HEK293 (cell line): ENCODE measurements around the gene KCNQ4.

Source experiments
- CTCF ChIA-PET: fragments of 350-600 bp; formaldehyde crosslinking; extraction: SDS; loops from one replicate; lab custom pipeline; 2021; ENCODE audit warnings: antibody characterized with exemption; lab: Yijun Ruan, JAX
- POLR2A ChIA-PET: fragments of 300-600 bp; formaldehyde crosslinking; extraction: SDS; loops from one replicate; lab custom pipeline; 2020; ENCODE audit warnings: antibody characterized with exemption, inconsistent platforms; lab: Yijun Ruan, JAX
- H3K27ac ChIP-seq: fragments of 200-500 bp; sonication (Bioruptor generic); 2 replicates; pipeline ENCODE4 v1.5.1; 2014; ENCODE audit warnings: low read depth, low read length, control low read depth, inconsistent platforms; ENCODE audit errors: extremely low read depth
- H3K36me3 ChIP-seq, 2 experiments: fragments of 200-500 bp in 1 of 2; sonication (Bioruptor generic) in 1 of 2; 1 replicate in 1 of 2; 2 replicates in 1 of 2; pipeline ENCODE4 v1.5.1; 2014 to 2017; ENCODE audit warnings: inconsistent platforms in 2 of 2, low read length in 2 of 2; ENCODE audit not compliant: control insufficient read depth in 2 of 2, insufficient read depth in 1 of 2
- H3K4me1 ChIP-seq: fragments of 200-500 bp; sonication (Bioruptor generic); 2 replicates; pipeline ENCODE4 v1.5.1; 2014; ENCODE audit warnings: mild to moderate bottlenecking, low read length, inconsistent platforms; ENCODE audit not compliant: control insufficient read depth, insufficient read depth
- H3K4me3 ChIP-seq: 2 replicates; pipeline ENCODE4 v1.5.1; 2011; ENCODE audit warnings: low read depth, mild to moderate bottlenecking, control low read depth, low read length, moderate library complexity
- H3K9me3 ChIP-seq: fragments of 200-500 bp; sonication (Bioruptor generic); 2 replicates; pipeline ENCODE4 v1.5.1; 2014; ENCODE audit warnings: low read depth, low read length, inconsistent platforms; ENCODE audit not compliant: control insufficient read depth, insufficient read depth
- BCL11B ChIP-seq: fragments of 450-650 bp; formaldehyde crosslinking; IDR thresholded peaks from 2 replicates; pipeline ENCODE4 v1.5.1; 2016; ENCODE audit warnings: low read depth, missing biosample characterization, missing genetic modification characterization
- EGR2 ChIP-seq: fragments of 450-650 bp; formaldehyde crosslinking; IDR thresholded peaks from 2 replicates; pipeline ENCODE4 v1.5.1; 2016; ENCODE audit warnings: low read depth, missing biosample characterization, missing genetic modification characterization
- HOXC10 ChIP-seq: sonication (generic); formaldehyde crosslinking; IDR thresholded peaks from 2 replicates; pipeline ENCODE4 v1.8.1; 2023; ENCODE audit warnings: mild to moderate bottlenecking, missing genetic modification reagents
- HOXD13 ChIP-seq: sonication (generic); formaldehyde crosslinking; IDR thresholded peaks from 2 replicates; pipeline ENCODE4 v1.8.0; 2022; ENCODE audit warnings: missing genetic modification reagents, borderline replicate concordance
- IKZF3 ChIP-seq: fragments of 450-650 bp; IDR thresholded peaks from 2 replicates; pipeline ENCODE4 v1.5.0; 2018; ENCODE audit warnings: missing biosample characterization, mild to moderate bottlenecking, missing genetic modification characterization, moderate library complexity
- KLF1 ChIP-seq: fragments of 450-650 bp; formaldehyde crosslinking; IDR thresholded peaks from 2 replicates; pipeline ENCODE4 v1.5.1; 2016; ENCODE audit warnings: missing biosample characterization, missing genetic modification characterization
- KLF10 ChIP-seq: fragments of 450-650 bp; IDR thresholded peaks from 2 replicates; pipeline ENCODE4 v1.5.1; 2018; ENCODE audit warnings: missing biosample characterization, mild to moderate bottlenecking, missing genetic modification characterization
- KLF9 ChIP-seq: fragments of 450-650 bp; formaldehyde crosslinking; IDR thresholded peaks from 2 replicates; pipeline ENCODE4 v1.5.1; 2016; ENCODE audit warnings: missing biosample characterization, missing genetic modification characterization, low read depth
- PATZ1 ChIP-seq: fragments of 450-650 bp; formaldehyde crosslinking; IDR thresholded peaks from 2 replicates; pipeline ENCODE4 v1.5.1; 2016; ENCODE audit warnings: missing biosample characterization, missing genetic modification characterization
- SCRT1 ChIP-seq: fragments of 450-650 bp; formaldehyde crosslinking; IDR thresholded peaks from 2 replicates; pipeline ENCODE4 v1.5.1; 2016; ENCODE audit warnings: missing biosample characterization, missing genetic modification characterization, borderline replicate concordance
- SCRT2 ChIP-seq: fragments of 450-650 bp; formaldehyde crosslinking; IDR thresholded peaks from 2 replicates; pipeline ENCODE4 v1.5.1; 2016; ENCODE audit warnings: missing biosample characterization, missing genetic modification characterization
- SP7 ChIP-seq: fragments of 450-650 bp; formaldehyde crosslinking; IDR thresholded peaks from 2 replicates; pipeline ENCODE4 v1.5.1; 2016; ENCODE audit warnings: missing biosample characterization, missing genetic modification characterization
- YY1 ChIP-seq: fragments of 450-650 bp; formaldehyde crosslinking; IDR thresholded peaks from 2 replicates; pipeline ENCODE4 v1.5.1; 2018; ENCODE audit warnings: missing biosample characterization, missing genetic modification characterization
- ZNF248 ChIP-seq: fragments of 450-650 bp; formaldehyde crosslinking; IDR thresholded peaks from 2 replicates; pipeline ENCODE4 v1.5.1; 2017; ENCODE audit warnings: missing biosample characterization, missing genetic modification characterization
- ZNF398 ChIP-seq: fragments of 450-650 bp; formaldehyde crosslinking; IDR thresholded peaks from 2 replicates; pipeline ENCODE4 v1.5.1; 2017; ENCODE audit warnings: missing biosample characterization, missing genetic modification characterization
- ZNF404 ChIP-seq: fragments of 450-650 bp; formaldehyde crosslinking; IDR thresholded peaks from 2 replicates; pipeline ENCODE4 v1.5.1; 2017; ENCODE audit warnings: missing biosample characterization, missing genetic modification characterization
- ZNF48 ChIP-seq: fragments of 450-650 bp; formaldehyde crosslinking; IDR thresholded peaks from 2 replicates; pipeline ENCODE4 v1.5.1; 2016; ENCODE audit warnings: missing biosample characterization, missing genetic modification characterization
- ZNF596 ChIP-seq: fragments of 450-650 bp; IDR thresholded peaks from 2 replicates; pipeline ENCODE4 v1.5.0; 2018; ENCODE audit warnings: missing biosample characterization, mild to moderate bottlenecking, missing genetic modification characterization, moderate library complexity
- ZNF600 ChIP-seq: fragments of 450-650 bp; formaldehyde crosslinking; IDR thresholded peaks from 2 replicates; pipeline ENCODE4 v1.5.1; 2016; ENCODE audit warnings: missing biosample characterization, missing genetic modification characterization
- ZNF791 ChIP-seq: fragments of 450-650 bp; formaldehyde crosslinking; IDR thresholded peaks from 2 replicates; pipeline ENCODE4 v1.5.1; 2016; ENCODE audit warnings: missing biosample characterization, missing genetic modification characterization
- ZNF837 ChIP-seq: fragments of 450-650 bp; formaldehyde crosslinking; IDR thresholded peaks from 2 replicates; pipeline ENCODE4 v1.5.1; 2016; ENCODE audit warnings: missing biosample characterization, missing genetic modification characterization
- TF ChIP-seq, protein P1 (sequence below): sonication (generic); formaldehyde crosslinking; IDR thresholded peaks from 2 replicates; pipeline ENCODE4 v1.8.1; 2022; ENCODE audit warnings: mild to moderate bottlenecking, moderate library complexity, missing genetic modification reagents

KCNQ4 gene

DNA sequence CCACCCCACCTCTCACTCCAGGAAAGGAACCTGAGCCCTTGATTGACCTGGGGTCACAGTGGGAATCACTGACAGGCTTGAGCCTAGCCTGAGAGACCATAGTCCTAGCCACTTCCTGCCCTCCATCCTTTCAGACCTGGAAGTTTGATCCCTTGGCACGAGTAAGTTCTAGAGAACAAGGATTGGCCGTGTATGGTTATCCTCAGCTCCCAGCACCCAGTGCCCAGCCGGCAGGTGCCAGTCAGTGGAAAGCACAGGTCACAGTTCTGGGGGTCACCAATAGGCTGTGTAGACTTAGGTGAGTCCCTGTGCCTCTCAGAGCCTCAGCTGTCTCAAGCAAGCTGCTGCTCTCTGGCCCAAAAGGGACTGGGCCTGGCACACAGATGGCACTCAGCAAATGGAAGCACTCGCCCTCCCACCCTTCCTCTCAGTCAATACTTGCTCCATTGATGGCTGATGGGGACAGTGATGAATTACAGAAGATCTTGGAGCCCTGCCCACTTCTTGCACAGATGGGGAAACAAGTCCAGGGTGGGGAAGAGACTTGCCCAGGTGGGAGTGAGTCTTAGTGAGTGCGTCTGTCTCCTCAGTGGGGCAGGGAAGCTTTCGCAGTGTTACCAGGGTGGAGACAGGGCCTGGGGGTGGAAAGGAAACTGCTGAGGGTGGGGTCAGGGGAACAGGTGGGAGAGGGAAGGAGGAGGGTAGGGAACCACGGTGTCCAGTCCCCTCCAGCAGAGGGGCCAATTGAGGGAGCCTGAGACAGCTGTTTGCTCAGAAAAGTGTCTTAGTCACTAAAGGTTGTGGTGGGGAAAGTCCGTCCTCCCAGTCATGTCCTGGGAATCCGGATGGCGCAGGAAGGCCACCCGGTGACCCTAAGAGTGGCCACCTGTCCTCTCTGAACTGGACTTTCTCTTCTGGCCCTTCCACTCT, 2.6 kb upstream of the KCNQ4 start:
- no peak overlapping the region for H3K27ac ChIP-seq
- H3K4me3 ChIP-seq = no peak overlapping the region
- H3K4me1 ChIP-seq = peaks cover 5% of the 10 kb centered on the region; the same call in 1 of the 2 replicates
- ChIA-PET CTCF (interaction anchor here (0.5 to 1.5 kb wide), 4 partner anchors 10 to 169 kb away, joined by 3 read pairs; no protein-coding TSS in a partner anchor), POLR2A (no interaction called here)
- H3K9me3 ChIP-seq = no peaks in the 10 kb centered on the region
- TF ChIP-seq KLF1 (tag by site-specific recombination) = peak; percentile 46; the same call in 1 of the 2 replicates
- TF ChIP-seq ZNF398 = peak; percentile 43; the same call in 1 of the 2 replicates
- TF ChIP-seq HOXD13 = no peak
- H3K36me3 ChIP-seq = peaks cover 0 to 8% of the 10 kb centered on the region in 2 experiments; a peak in 1 of 3 replicates

- CTCF ChIA-PET = interaction anchor here (0.9 to 2.1 kb wide), 3 partner anchors 8 to 68 kb away, joined by 3 to 11 read pairs (median 3); no protein-coding TSS in a partner anchor
- TF ChIP-seq ZNF48 (tag by site-specific recombination) = no peak
- no peak overlapping the region for H3K27ac ChIP-seq
These were observed 2.0 kb upstream of the KCNQ4 start for GRCh38 chr1:40781608-40781971.

GRCh38 chr1:40782371-40782956, 1.1 kb upstream of the KCNQ4 start:
- Histone ChIP-seq H3K4me3 (no peak overlapping the region), H3K27ac (no peak overlapping the region), H3K4me1 (peaks cover 5% of the 10 kb centered on the region; the same call in 1 of the 2 replicates), H3K9me3 (no peaks in the 10 kb centered on the region), H3K36me3 (no peaks in the 10 kb centered on the region)
- ChIA-PET POLR2A (no interaction called here), CTCF (interaction anchor here (0.5 to 2.1 kb wide), 3 partner anchors 9 to 105 kb away, joined by 3 to 11 read pairs (median 3); no protein-coding TSS in a partner anchor)
- TF ChIP-seq PATZ1 (tag by site-specific recombination) = no peak
- TF ChIP-seq KLF10 (tag by site-specific recombination) = no peak
- TF ChIP-seq SP7 (tag by site-specific recombination) = no peak
- TF ChIP-seq ZNF248 (tag by site-specific recombination) = no peak
- TF ChIP-seq IKZF3 (tag by site-specific recombination) = peak; percentile 79
- TF ChIP-seq BCL11B (tag by site-specific recombination) = no peak
- no peak for TF ChIP-seq SCRT2 (tag by site-specific recombination)
- TF ChIP-seq ZNF791 (tag by site-specific recombination) = no peak
- TF ChIP-seq KLF9 (tag by site-specific recombination) = peak; percentile 28; the same call in 1 of the 2 replicates
- TF ChIP-seq ZNF837 (tag by site-specific recombination) = no peak
- peak; percentile 52 for TF ChIP-seq ZNF600
- TF ChIP-seq, protein P1, sequence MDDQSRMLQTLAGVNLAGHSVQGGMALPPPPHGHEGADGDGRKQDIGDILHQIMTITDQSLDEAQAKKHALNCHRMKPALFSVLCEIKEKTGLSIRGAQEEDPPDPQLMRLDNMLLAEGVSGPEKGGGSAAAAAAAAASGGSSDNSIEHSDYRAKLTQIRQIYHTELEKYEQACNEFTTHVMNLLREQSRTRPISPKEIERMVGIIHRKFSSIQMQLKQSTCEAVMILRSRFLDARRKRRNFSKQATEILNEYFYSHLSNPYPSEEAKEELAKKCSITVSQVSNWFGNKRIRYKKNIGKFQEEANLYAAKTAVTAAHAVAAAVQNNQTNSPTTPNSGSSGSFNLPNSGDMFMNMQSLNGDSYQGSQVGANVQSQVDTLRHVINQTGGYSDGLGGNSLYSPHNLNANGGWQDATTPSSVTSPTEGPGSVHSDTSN (CRISPR knock-in tag) = no peak
- TF ChIP-seq SCRT1 (tag by site-specific recombination) = no peak
- no peak for TF ChIP-seq EGR2 (tag by site-specific recombination)
- TF ChIP-seq ZNF596 (tag by site-specific recombination) = no peak
- no peak for TF ChIP-seq YY1
- no peak for TF ChIP-seq ZNF404 (tag by site-specific recombination)
- TF ChIP-seq HOXC10 (CRISPR knock-in tag) = no peak

More at GRCh38 chr1:40781608-40781971, 2.0 kb upstream of the KCNQ4 start:
- Histone ChIP-seq H3K9me3 (no peaks in the 10 kb centered on the region), H3K36me3 (peaks cover 0 to 2% of the 10 kb centered on the region in 2 experiments; a peak in 1 of 3 replicates), H3K4me1 (peaks cover 5% of the 10 kb centered on the region; the same call in 1 of the 2 replicates), H3K4me3 (no peak overlapping the region)
- POLR2A ChIA-PET = no interaction called here
